Effector memory CD8-positive, alpha-beta T cell (primary cell): ENCODE results near the gene CAMTA1.

Experiments
- ATAC-seq: fragments of 150-1000 bp; cut with Tn5 transposase; replicated peaks from 2 replicates; pipeline ENCODE4 v1.10.0; 2021; ENCODE audit warnings: mild to moderate bottlenecking, moderate library complexity
- DNase-seq, 3 experiments: peaks; one replicate each; pipeline ENCODE4 v3.0.0; 2021
- H3K27ac Mint-ChIP-seq, 2 donors: one replicate each; pipeline ENCODE4 v1.8.0; 2022; ENCODE audit warnings: mild to moderate bottlenecking in 2 of 2, mixed read lengths in 2 of 2, moderate library complexity in 2 of 2
- H3K27me3 Mint-ChIP-seq, 2 donors: one replicate each; pipeline ENCODE4 v1.8.0; 2022; ENCODE audit warnings: mixed read lengths in 2 of 2
- H3K36me3 Mint-ChIP-seq: one replicate; pipeline ENCODE4 v1.8.0; 2022; ENCODE audit warnings: mild to moderate bottlenecking, moderate library complexity, mixed read lengths; ENCODE audit not compliant: insufficient read depth
- H3K4me1 Mint-ChIP-seq, 2 donors: one replicate each; pipeline ENCODE4 v1.8.0; 2022; ENCODE audit warnings: low read depth in 2 of 2, mixed read lengths in 2 of 2
- H3K4me3 Mint-ChIP-seq, 2 donors: one replicate each; pipeline ENCODE4 v1.8.0; 2022; ENCODE audit warnings: mild to moderate bottlenecking in 2 of 2, mixed read lengths in 2 of 2, moderate library complexity in 2 of 2
- H3K9me3 Mint-ChIP-seq, 2 donors: one replicate each; pipeline ENCODE4 v1.8.0; 2022; ENCODE audit warnings: mixed read lengths in 2 of 2

Gene CAMTA1

DNA sequence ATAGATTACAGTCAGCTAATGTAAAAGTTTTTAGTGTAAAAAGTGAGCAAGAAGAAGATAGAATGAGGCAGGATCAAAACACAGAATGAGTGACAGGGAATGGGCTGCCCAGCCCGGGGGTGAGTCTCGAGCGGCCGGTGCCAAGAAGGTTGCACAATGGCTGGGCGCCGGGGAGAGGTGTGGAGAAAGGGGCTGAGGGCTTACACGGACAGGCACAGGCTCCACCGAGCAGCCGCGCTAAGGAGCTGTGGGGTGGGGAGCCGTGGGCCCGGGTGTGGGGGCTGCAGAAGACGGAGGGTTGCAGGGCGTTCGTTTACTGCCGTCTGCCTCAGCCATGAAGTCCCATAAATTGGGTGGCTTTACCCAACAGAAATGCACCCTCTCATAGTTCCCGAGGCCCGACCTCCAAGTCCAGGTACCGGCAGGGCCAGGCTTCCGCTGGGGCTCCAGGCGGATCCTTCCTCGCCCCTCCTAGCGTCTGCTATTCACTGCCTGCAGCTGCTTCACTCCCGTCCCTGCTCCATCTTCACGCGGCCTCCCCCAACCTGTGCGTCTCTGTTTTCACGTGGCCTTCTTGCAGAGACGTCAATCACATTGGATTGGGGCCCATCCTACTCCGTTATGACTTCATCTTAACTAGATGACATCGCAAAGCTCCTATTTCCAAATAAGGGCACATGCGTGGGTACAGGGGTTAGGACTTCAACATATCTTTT lies 277.2 kb downstream of the CAMTA1 start:
- DNase-seq: no peak
- peaks cover 43 to 48% of the 10 kb centered on the region in 2 donors for H3K27me3 Mint-ChIP-seq
- no peaks in the 10 kb centered on the region for H3K36me3 Mint-ChIP-seq
- no peaks in the 10 kb centered on the region for H3K9me3 Mint-ChIP-seq
- H3K4me1 Mint-ChIP-seq: no peaks in the 10 kb centered on the region
- no peak overlapping the region for H3K27ac Mint-ChIP-seq
- no peak overlapping the region for H3K4me3 Mint-ChIP-seq
- ATAC-seq: no peak

DNA sequence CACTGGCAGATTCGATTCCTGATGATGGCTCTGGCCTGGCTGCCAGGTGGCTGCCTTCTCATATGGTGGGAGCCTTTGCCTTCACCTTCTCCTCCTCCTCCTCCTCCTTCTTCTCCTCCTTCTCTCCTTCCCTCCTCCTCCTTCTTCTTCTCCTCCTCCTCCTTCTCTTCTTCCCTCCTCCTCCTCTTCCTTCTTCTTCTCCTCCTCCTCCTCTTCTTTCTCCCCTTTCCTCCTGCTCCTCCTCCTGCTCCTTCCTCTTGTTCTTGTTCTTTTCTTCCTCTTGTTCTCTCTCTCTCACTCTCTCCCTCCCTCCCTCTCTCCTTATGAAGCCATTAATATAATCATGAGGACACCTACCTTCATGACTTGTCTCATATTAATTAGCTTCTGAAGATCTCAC lies 278.7 kb downstream of the CAMTA1 start:
- H3K27ac Mint-ChIP-seq: no peak overlapping the region
- no peak overlapping the region for H3K4me3 Mint-ChIP-seq
- no peaks in the 10 kb centered on the region for H3K36me3 Mint-ChIP-seq
- peaks cover 35 to 52% of the 10 kb centered on the region in 2 donors for H3K27me3 Mint-ChIP-seq
- no peaks in the 10 kb centered on the region for H3K4me1 Mint-ChIP-seq
- ATAC-seq: no peak
- no peak for DNase-seq
- no peaks in the 10 kb centered on the region for H3K9me3 Mint-ChIP-seq

DNA sequence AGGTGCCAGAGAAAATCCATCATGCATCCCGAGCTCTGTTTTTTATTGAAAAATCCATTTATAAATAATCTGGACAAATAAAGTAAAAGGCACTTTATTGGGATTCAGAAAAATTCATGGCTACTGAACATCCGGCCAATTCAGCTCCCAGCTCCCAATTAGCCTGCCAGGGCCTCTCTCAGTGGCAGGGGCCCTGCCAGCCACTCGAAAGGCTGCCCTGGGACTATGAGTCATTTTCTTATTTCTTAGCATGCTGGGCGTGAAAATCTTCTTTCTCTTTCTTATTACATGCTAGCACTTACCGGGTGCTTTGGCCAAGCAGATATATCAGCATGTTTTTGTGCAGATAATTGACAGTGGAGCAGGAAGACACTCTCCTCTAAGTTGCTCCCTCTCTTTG lies 283.3 kb downstream of the CAMTA1 start:
- Mint-ChIP-seq H3K27me3 (peaks cover 51 to 65% of the 10 kb centered on the region in 2 donors), H3K36me3 (no peaks in the 10 kb centered on the region), H3K4me1 (no peaks in the 10 kb centered on the region)

DNA sequence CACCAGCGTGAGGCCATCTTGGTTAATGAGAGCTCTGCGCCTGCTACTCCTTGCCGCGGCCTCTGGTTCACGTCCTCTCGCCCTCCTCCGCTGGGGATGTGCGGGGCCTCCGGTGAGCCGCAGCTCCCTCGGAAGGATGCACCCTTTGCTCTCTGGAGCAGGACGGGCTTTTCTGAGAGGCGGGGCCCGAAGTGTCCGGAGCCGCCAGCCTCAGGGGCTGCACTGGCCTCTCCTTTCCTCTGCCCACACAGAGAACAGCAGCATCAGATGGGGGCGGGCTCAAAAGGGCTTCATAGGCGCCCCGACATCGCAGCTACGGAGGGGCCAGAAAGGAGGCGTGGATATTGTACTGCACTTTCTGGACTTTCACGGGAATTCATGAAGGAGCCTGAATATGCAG lies 284.7 kb downstream of the CAMTA1 start:
- H3K4me3 Mint-ChIP-seq: no peak overlapping the region
- no peaks in the 10 kb centered on the region for H3K36me3 Mint-ChIP-seq
- H3K27ac Mint-ChIP-seq: no peak overlapping the region
- DNase-seq (no peak), ATAC-seq (no peak)
- no peaks in the 10 kb centered on the region for H3K4me1 Mint-ChIP-seq
- peaks cover 41 to 52% of the 10 kb centered on the region in 2 donors for H3K27me3 Mint-ChIP-seq
- no peaks in the 10 kb centered on the region for H3K9me3 Mint-ChIP-seq

More for the DNA sequence above, 283.3 kb downstream of the CAMTA1 start:
- ATAC-seq (no peak), DNase-seq (no peak)
- H3K27ac Mint-ChIP-seq: no peak overlapping the region
- H3K4me3 Mint-ChIP-seq: no peak overlapping the region
- no peaks in the 10 kb centered on the region for H3K9me3 Mint-ChIP-seq

DNA sequence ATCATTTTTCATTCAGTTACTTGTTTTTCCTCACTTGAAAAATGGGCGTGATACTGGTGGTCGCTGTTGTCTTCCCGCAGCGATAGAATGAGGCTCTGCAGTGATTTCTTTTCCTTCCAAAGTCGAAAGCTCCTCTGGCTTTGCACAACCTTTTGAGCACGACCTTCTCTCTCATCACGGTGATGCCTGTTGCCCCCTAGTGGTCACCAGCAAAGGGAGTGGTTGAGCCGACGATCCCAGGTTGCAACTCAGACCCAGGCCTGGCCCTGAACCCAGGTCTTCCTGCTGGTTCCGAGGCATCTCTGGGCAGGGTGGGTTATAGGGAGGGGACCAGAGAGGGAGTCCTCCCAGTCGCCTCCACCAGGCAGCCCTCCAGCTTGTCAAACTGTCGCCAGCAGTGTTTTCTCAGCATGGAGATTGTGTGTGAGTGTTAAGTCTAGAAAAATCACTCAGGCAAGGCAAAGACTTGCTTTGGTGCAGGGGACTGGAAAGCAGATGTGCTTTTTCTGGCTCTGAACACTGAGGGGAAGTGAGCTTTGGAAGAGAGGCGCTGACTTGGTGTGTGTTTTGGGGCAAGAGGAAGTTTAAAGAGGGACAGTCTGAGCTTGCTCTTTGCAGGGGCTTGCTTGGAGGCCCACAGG lies 285.3 kb downstream of the CAMTA1 start:
- peaks cover 39 to 51% of the 10 kb centered on the region in 2 donors for H3K27me3 Mint-ChIP-seq
- peaks cover 2% of the 10 kb centered on the region for H3K36me3 Mint-ChIP-seq
- H3K9me3 Mint-ChIP-seq: peaks cover 0 to 4% of the 10 kb centered on the region in 2 donors
- no peak overlapping the region for H3K4me3 Mint-ChIP-seq
- H3K4me1 Mint-ChIP-seq: no peaks in the 10 kb centered on the region
- peak; percentile 15 to 22 (median 22) for DNase-seq
- no peak overlapping the region for H3K27ac Mint-ChIP-seq
- peak; percentile 27 for ATAC-seq

DNA sequence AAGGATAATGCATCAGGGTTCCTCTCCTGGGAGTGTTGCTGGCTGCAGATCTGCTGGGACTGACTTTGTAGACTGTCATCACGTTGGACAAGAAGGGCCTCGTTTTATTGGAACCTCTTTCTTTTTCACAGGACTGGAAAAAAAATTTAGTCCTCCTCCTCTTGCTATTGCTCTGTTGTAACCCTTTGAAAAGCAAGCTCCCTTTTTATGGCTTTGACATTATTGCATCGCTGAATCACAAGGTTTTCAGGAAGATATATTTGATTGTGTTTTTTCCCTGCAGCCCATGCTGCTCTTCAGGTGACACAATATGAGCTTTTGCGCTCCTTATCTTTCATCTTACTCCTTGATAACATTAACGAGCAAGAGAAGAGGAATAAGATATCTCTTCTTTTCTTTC lies 290.9 kb downstream of the CAMTA1 start:
- Mint-ChIP-seq H3K4me1 (no peaks in the 10 kb centered on the region), H3K36me3 (peaks cover 3% of the 10 kb centered on the region), H3K9me3 (peaks cover 0 to 11% of the 10 kb centered on the region in 2 donors), H3K27me3 (peaks cover 36 to 46% of the 10 kb centered on the region in 2 donors), H3K27ac (no peak overlapping the region), H3K4me3 (no peak overlapping the region)
- ATAC-seq: no peak
- DNase-seq: no peak

DNA sequence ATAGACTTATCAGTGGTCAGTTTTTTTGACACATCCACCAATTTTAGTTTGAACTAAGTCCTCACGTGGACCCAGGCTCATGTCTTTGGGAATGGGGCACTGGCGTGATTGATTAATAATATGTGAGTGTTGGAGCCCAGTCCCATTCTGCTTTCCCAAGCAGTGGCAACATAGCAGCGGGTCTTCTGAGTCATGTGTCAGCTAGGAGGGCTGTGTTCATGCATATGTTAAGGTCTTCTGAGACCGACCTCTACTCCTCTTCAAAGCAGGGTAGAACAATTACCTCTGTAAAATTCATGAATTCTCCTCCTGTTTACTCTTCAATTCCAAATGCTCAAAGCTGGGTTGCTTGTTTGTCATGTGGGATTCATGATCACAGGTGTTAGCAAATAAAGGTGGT lies 291.3 kb downstream of the CAMTA1 start:
- H3K4me3 Mint-ChIP-seq: no peak overlapping the region
- ATAC-seq (no peak), DNase-seq (no peak)
- H3K27me3 Mint-ChIP-seq: peaks cover 35 to 47% of the 10 kb centered on the region in 2 donors
- no peak overlapping the region for H3K27ac Mint-ChIP-seq
- no peaks in the 10 kb centered on the region for H3K4me1 Mint-ChIP-seq
- H3K36me3 Mint-ChIP-seq: peaks cover 3% of the 10 kb centered on the region
- H3K9me3 Mint-ChIP-seq: peaks cover 0 to 14% of the 10 kb centered on the region in 2 donors

DNA sequence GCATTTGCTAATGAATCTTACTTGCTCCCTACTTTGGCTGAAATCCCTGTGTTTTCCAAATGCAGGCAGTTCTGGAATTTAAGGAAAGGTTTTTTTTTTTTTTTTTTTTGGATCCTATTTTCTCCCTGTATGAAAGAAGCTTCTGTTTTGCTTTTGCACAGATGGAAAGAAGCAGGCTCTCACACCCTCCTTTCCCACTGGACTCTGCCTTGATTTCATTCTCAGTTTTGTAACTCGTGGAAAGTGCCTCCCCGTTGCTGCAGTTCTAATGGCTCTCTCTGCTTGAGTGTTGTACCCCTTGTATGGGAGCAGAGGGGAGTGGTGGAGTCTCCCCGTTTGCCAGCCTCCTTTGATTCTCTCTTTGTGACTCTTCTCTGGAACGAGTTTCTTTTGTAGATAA lies 291.9 kb downstream of the CAMTA1 start:
- peaks cover 0 to 14% of the 10 kb centered on the region in 2 donors for H3K9me3 Mint-ChIP-seq
- H3K36me3 Mint-ChIP-seq: peaks cover 3% of the 10 kb centered on the region
- DNase-seq (no peak), ATAC-seq (no peak)
- H3K27me3 Mint-ChIP-seq: peaks cover 34 to 45% of the 10 kb centered on the region in 2 donors
- no peak overlapping the region for H3K27ac Mint-ChIP-seq
- H3K4me3 Mint-ChIP-seq: no peak overlapping the region
- no peaks in the 10 kb centered on the region for H3K4me1 Mint-ChIP-seq

DNA sequence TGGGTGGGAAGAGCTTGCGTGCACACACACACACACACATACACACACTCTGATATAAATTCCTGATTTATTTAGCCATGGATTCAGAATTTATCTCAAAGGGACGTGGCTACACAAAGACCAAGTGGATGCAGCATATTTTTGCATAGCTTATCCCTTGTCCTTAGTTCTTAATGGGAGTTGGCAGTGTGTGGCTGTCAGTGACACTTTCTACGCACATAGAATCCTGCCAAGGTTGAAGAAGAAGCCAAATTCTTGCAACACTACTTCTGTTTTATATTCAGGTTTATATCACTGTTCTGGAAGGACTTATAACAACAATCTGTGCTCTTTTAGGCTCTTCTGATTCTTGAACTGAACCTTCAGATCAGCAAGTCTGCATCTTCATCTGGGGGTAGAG lies 292.7 kb downstream of the CAMTA1 start:
- Mint-ChIP-seq H3K27ac (no peak overlapping the region), H3K27me3 (peaks cover 26 to 39% of the 10 kb centered on the region in 2 donors), H3K4me1 (no peaks in the 10 kb centered on the region), H3K4me3 (no peak overlapping the region), H3K9me3 (peaks cover 0 to 14% of the 10 kb centered on the region in 2 donors), H3K36me3 (peaks cover 3% of the 10 kb centered on the region)
- no peak for ATAC-seq
- DNase-seq: no peak

DNA sequence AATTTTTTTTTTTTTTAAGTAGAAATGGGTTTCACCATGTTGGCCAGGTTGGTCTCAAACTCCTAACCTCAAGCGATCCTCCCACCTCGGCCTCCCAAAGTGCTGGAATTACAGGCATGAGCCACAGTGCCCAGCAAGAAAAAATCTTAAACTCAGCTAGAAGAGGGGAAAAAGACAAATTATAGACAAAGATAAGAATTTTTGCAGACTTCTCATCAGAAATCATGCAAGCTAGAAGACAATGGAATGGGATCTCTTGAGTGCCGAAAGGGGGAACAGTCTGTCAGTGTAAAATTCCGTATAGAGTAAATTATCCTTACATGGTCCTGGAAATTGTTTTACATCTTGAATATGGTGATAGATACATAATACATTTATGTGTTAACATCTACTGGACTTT lies 294.4 kb downstream of the CAMTA1 start:
- H3K9me3 Mint-ChIP-seq: peaks cover 0 to 14% of the 10 kb centered on the region in 2 donors
- peaks cover 22 to 46% of the 10 kb centered on the region in 2 donors for H3K27me3 Mint-ChIP-seq
- no peak overlapping the region for H3K27ac Mint-ChIP-seq
- H3K4me3 Mint-ChIP-seq: no peak overlapping the region
- ATAC-seq: no peak
- no peaks in the 10 kb centered on the region for H3K4me1 Mint-ChIP-seq
- peaks cover 3% of the 10 kb centered on the region for H3K36me3 Mint-ChIP-seq
- DNase-seq: no peak

DNA sequence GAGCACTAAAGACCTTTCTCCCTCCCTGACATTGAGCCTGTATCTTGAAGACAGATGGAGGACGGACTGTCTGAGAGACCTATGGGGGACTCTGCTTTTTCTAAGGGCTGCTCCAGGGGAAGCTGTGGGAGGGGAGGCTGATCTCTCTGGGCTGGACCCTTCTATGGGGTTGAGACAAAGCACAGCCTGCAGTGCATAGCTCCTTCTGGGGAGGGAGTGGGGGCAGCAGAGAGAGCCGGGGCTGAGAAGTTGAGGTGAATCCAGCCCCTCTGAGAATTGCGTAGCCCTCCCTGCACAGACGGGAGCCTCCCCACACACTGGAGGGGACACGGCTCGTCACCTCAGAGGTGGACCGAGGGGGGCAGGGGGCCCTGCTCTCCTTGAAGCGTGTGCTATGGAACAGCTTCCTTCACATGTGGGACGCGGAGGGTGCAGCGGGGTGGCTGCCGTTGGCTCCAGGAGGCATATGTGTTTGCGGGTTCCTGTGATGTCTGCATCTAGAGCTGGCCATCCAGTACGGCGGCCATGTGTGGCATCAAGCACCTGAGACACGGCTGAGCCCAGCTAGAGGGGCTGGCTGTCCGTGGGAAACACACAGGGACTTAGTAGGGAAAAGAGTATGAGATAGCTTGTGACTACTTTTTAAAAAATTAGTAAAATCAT lies 299.1 kb downstream of the CAMTA1 start:
- H3K27me3 Mint-ChIP-seq: peaks cover 0 to 43% of the 10 kb centered on the region in 2 donors
- H3K27ac Mint-ChIP-seq: no peak overlapping the region
- ATAC-seq (no peak), DNase-seq (no peak)
- H3K4me3 Mint-ChIP-seq: no peak overlapping the region
- H3K9me3 Mint-ChIP-seq: peaks cover 0 to 7% of the 10 kb centered on the region in 2 donors
- no peaks in the 10 kb centered on the region for H3K4me1 Mint-ChIP-seq
- H3K36me3 Mint-ChIP-seq: no peaks in the 10 kb centered on the region

DNA sequence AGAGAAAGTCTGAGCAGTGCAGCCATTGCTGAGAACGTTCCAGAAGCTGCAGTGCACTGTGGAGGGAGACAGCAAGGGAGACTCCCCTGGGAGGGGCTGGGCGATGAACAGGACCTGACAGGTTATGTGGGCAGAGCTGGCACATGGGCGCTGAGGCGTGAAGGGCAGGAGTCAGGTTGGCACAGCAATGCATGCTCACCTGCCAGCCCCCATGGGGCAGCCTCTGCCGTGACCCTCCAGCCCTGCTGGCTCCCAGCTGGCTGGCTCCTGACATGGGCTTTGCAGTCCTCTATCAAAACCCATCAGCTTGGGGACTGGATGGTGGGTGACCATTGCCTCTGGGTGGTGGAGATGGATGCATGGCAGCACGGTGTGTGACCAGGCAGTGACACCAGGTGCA lies 300.3 kb downstream of the CAMTA1 start:
- no peak for ATAC-seq
- Mint-ChIP-seq H3K27me3 (peaks cover 0 to 51% of the 10 kb centered on the region in 2 donors), H3K9me3 (peaks cover 0 to 7% of the 10 kb centered on the region in 2 donors), H3K36me3 (no peaks in the 10 kb centered on the region), H3K4me3 (no peak overlapping the region), H3K27ac (no peak overlapping the region), H3K4me1 (no peaks in the 10 kb centered on the region)
- no peak for DNase-seq

DNA sequence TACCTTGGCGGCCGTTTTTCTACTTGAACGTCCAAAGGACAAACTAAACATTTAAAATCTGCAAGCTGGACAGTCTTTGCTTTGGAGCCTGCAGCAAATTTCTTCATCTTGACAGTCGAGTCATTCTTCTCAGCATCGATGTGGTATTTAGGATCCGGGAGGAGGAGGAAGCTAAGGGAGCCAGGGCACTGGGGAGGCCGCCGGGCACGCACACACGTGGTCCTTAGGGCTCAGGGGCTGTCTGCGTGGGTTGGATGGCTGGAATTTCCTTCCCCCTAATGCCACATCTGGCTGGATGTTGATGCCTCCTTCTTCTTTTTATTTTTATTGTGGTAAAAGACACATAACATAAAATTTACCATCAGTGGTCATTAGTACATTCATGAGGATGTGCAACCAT lies 300.9 kb downstream of the CAMTA1 start:
- Mint-ChIP-seq H3K27me3 (peaks cover 0 to 48% of the 10 kb centered on the region in 2 donors), H3K27ac (no peak overlapping the region), H3K4me3 (no peak overlapping the region), H3K9me3 (peaks cover 0 to 4% of the 10 kb centered on the region in 2 donors), H3K4me1 (no peaks in the 10 kb centered on the region), H3K36me3 (no peaks in the 10 kb centered on the region)
- DNase-seq: no peak
- no peak for ATAC-seq

DNA sequence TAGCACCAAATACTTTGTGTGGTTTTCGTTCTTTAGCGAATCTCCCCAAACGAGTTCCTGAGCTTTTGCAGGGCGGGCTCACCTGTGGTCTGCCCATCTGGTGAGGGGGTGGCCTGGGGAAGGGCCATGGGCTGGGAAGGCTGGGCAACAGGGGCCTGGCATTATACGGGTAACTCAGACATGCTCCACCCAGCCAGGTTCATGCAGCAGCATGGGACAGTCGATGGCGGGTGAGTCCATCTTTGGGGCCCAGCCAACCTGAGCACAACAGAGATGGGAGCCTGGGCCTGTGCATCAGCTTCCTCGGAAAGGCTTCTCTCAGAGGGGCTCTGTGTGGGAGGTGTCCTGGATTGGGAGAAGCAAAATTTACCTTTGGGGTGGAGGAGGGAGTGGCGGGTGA lies 302.6 kb downstream of the CAMTA1 start:
- H3K4me3 Mint-ChIP-seq: no peak overlapping the region

More for the DNA sequence above, 302.6 kb downstream of the CAMTA1 start:
- Mint-ChIP-seq H3K4me1 (no peaks in the 10 kb centered on the region), H3K36me3 (no peaks in the 10 kb centered on the region), H3K27ac (no peak overlapping the region), H3K9me3 (no peaks in the 10 kb centered on the region), H3K27me3 (peaks cover 0 to 44% of the 10 kb centered on the region in 2 donors)
- ATAC-seq (no peak), DNase-seq (no peak)
